ENCODE data around the gene TPST1. TPM values are rescaled to one million over a fixed set of nuclear protein-coding genes. Genes with fewer than 3 reads are reported as not detected.

Gene TPST1
- total RNA-seq, 2 experiments from 2014 or later, result 1.9 to 2.6 TPM

- ATAC-seq (ENCODE audit: poor library complexity) (no peak), DNase-seq (peak in 2 of 14 experiments; percentile 2 to 9)
- no peaks in the 10 kb centered on the region for H3K9me3 ChIP-seq (ENCODE audit: control insufficient read depth in 1 of 2, insufficient read depth in 1 of 2, low read length in 2 of 2)
- Mint-ChIP-seq H3K27me3 (peaks cover 12% of the 10 kb centered on the region), H3K27ac (no peak overlapping the region), H3K4me1 (ENCODE audit: low read depth) (no peaks in the 10 kb centered on the region), H3K36me3 (ENCODE audit: low read depth) (no peaks in the 10 kb centered on the region), H3K4me3 (no peak overlapping the region), H3K9me3 (peaks cover 4% of the 10 kb centered on the region)
- no peak overlapping the region for H3K27ac ChIP-seq (ENCODE audit: low read depth in 1 of 2, low read length in 2 of 2)
- H3K27me3 ChIP-seq (ENCODE audit: control insufficient read depth in 1 of 2, insufficient read depth in 2 of 2, low read length in 2 of 2), result no peaks in the 10 kb centered on the region
- H3K4me3 ChIP-seq (ENCODE audit: low read length), result no peak overlapping the region
- H3K36me3 ChIP-seq (ENCODE audit: insufficient read depth, low read length), result no peaks in the 10 kb centered on the region
- intact Hi-C loops (cut with DNase I, micrococcal nuclease), result no loop called here
- POLR2A ChIA-PET, result no interaction called here
- CTCF ChIA-PET, result no interaction called here
- TF ChIP-seq CTCF (IDR thresholded peaks at IDR 0.05), result no peak
- no peaks in the 10 kb centered on the region for H3K4me1 ChIP-seq (ENCODE audit: insufficient read depth, low read length)
Measured at GRCh38 chr7:66348959-66349358, 143.8 kb downstream of the TPST1 start.

- intact Hi-C loops (cut with DNase I, micrococcal nuclease), result no loop called here
- H3K4me1 Mint-ChIP-seq (ENCODE audit: low read depth), result no peaks in the 10 kb centered on the region
- ChIA-PET POLR2A (no interaction called here), CTCF (no interaction called here)
- peaks cover 2% of the 10 kb centered on the region for H3K9me3 Mint-ChIP-seq
- Histone ChIP-seq H3K27me3 (ENCODE audit: control insufficient read depth in 1 of 2, insufficient read depth in 2 of 2, low read length in 2 of 2) (no peaks in the 10 kb centered on the region), H3K27ac (ENCODE audit: low read depth in 1 of 2, low read length in 2 of 2) (no peak overlapping the region), H3K9me3 (ENCODE audit: control insufficient read depth in 1 of 2, insufficient read depth in 1 of 2, low read length in 2 of 2) (no peaks in the 10 kb centered on the region), H3K36me3 (ENCODE audit: insufficient read depth, low read length) (no peaks in the 10 kb centered on the region), H3K4me1 (ENCODE audit: insufficient read depth, low read length) (no peaks in the 10 kb centered on the region), H3K4me3 (ENCODE audit: low read length) (no peak overlapping the region)
- ATAC-seq (ENCODE audit: poor library complexity) (no peak), DNase-seq (no peak)
- H3K27me3 Mint-ChIP-seq, result peaks cover 12% of the 10 kb centered on the region
- H3K4me3 Mint-ChIP-seq, result no peak overlapping the region
- no peak for TF ChIP-seq CTCF (IDR thresholded peaks at IDR 0.05)
- no peak overlapping the region for H3K27ac Mint-ChIP-seq
- no peaks in the 10 kb centered on the region for H3K36me3 Mint-ChIP-seq (ENCODE audit: low read depth)
Measured at GRCh38 chr7:66352071-66352470, 146.9 kb downstream of the TPST1 start.

- no peaks in the 10 kb centered on the region for H3K4me1 ChIP-seq (ENCODE audit: insufficient read depth, low read length)
- ATAC-seq (ENCODE audit: poor library complexity), result no peak
- H3K4me3 ChIP-seq (ENCODE audit: low read length), result no peak overlapping the region
- H3K27ac Mint-ChIP-seq, result no peak overlapping the region
- no peak overlapping the region for H3K4me3 Mint-ChIP-seq
- H3K4me1 Mint-ChIP-seq (ENCODE audit: low read depth), result no peaks in the 10 kb centered on the region
- H3K36me3 Mint-ChIP-seq (ENCODE audit: low read depth), result no peaks in the 10 kb centered on the region
- no peaks in the 10 kb centered on the region for H3K36me3 ChIP-seq (ENCODE audit: insufficient read depth, low read length)
- no peaks in the 10 kb centered on the region for H3K27me3 ChIP-seq (ENCODE audit: control insufficient read depth in 1 of 2, insufficient read depth in 2 of 2, low read length in 2 of 2)
- DNase-seq, result no peak
- intact Hi-C loops (cut with DNase I, micrococcal nuclease), result no loop called here
- TF ChIP-seq CTCF (IDR thresholded peaks at IDR 0.05), result no peak
- no peaks in the 10 kb centered on the region for H3K9me3 ChIP-seq (ENCODE audit: control insufficient read depth in 1 of 2, insufficient read depth in 1 of 2, low read length in 2 of 2)
- ChIA-PET POLR2A (no interaction called here), CTCF (no interaction called here)
- H3K27ac ChIP-seq (ENCODE audit: low read depth in 1 of 2, low read length in 2 of 2), result no peak overlapping the region
- H3K27me3 Mint-ChIP-seq, result peaks cover 12% of the 10 kb centered on the region
- no peaks in the 10 kb centered on the region for H3K9me3 Mint-ChIP-seq
Measured at GRCh38 chr7:66353547-66353946, 148.4 kb downstream of the TPST1 start.

All from CD4-positive, alpha-beta T cell (primary cell).